DND-41 (cell line): Measurements from ENCODE around the gene LTBP1.

ENCODE experiments used
- ATAC-seq: fragments of 200-7000 bp; cut with Tn5 transposase; 3 replicates; pipeline ENCODE4 v1.9.1; 2021; ENCODE audit warnings: low read depth; ENCODE audit not compliant: insufficient read depth
- DNase-seq: peaks from one replicate; pipeline ENCODE4 v3.0.0-alpha.2; 2020
- H2AFZ ChIP-seq: 2 replicates; pipeline ENCODE4 v1.6.0; 2012; ENCODE audit warnings: low read depth, low read length
- H3K27ac ChIP-seq: 2 replicates; pipeline ENCODE4 v1.5.1; 2012; ENCODE audit warnings: low read length, inconsistent platforms
- H3K27me3 ChIP-seq: fragments of 200-600 bp; sonication (generic); 2 replicates; pipeline ENCODE4 v1.6.0; 2012; ENCODE audit warnings: low read length, mild to moderate bottlenecking, inconsistent platforms; ENCODE audit not compliant: insufficient read depth, poor library complexity
- H3K36me3 ChIP-seq: 2 replicates; pipeline ENCODE4 v1.5.1; 2012; ENCODE audit warnings: low read length, inconsistent platforms; ENCODE audit not compliant: insufficient read depth
- H3K4me1 ChIP-seq: 2 replicates; pipeline ENCODE4 v1.5.1; 2012; ENCODE audit warnings: mild to moderate bottlenecking, low read length; ENCODE audit not compliant: insufficient read depth
- H3K4me2 ChIP-seq: 2 replicates; pipeline ENCODE4 v1.6.0; 2012; ENCODE audit warnings: mild to moderate bottlenecking, moderate library complexity, low read length, inconsistent platforms; ENCODE audit not compliant: insufficient read depth
- H3K4me3 ChIP-seq, 2 experiments: fragments of 200-600 bp in 1 of 2; shearing (Covaris generic) in 1 of 2; 2 replicates each; pipeline ENCODE4 v1.5.1; 2012 to 2016; ENCODE audit warnings: inconsistent platforms in 2 of 2, low read length in 2 of 2, mild to moderate bottlenecking in 2 of 2, low read depth in 1 of 2, moderate library complexity in 1 of 2
- H3K79me2 ChIP-seq: 2 replicates; pipeline ENCODE4 v1.6.0; 2012; ENCODE audit warnings: low read length, inconsistent platforms; ENCODE audit not compliant: insufficient read depth
- H3K9ac ChIP-seq: 2 replicates; pipeline ENCODE4 v1.6.0; 2012; ENCODE audit warnings: low read depth, mild to moderate bottlenecking, inconsistent platforms, low read length, moderate library complexity
- H3K9me3 ChIP-seq: 2 replicates; pipeline ENCODE4 v1.5.1; 2012; ENCODE audit warnings: low read length, moderate library complexity, mild to moderate bottlenecking, inconsistent platforms; ENCODE audit not compliant: insufficient read depth, severe bottlenecking
- H4K20me1 ChIP-seq: 2 replicates; pipeline ENCODE4 v1.6.0; 2012; ENCODE audit warnings: low read length; ENCODE audit not compliant: insufficient read depth
- EZH2 ChIP-seq: IDR thresholded peaks from 3 replicates; pipeline ENCODE4 v1.6.1; 2012; ENCODE audit warnings: borderline replicate concordance, low read depth, mild to moderate bottlenecking, moderate library complexity, low read length, inconsistent platforms; ENCODE audit not compliant: severe bottlenecking
- TF ChIP-seq, protein P1 (sequence below): IDR thresholded peaks from 2 replicates; pipeline ENCODE4 v1.5.1; 2012; ENCODE audit warnings: borderline replicate concordance, low read length, moderate library complexity, mild to moderate bottlenecking; ENCODE audit not compliant: poor library complexity, severe bottlenecking; ENCODE audit errors: extremely low read depth

The LTBP1 gene

DNA sequence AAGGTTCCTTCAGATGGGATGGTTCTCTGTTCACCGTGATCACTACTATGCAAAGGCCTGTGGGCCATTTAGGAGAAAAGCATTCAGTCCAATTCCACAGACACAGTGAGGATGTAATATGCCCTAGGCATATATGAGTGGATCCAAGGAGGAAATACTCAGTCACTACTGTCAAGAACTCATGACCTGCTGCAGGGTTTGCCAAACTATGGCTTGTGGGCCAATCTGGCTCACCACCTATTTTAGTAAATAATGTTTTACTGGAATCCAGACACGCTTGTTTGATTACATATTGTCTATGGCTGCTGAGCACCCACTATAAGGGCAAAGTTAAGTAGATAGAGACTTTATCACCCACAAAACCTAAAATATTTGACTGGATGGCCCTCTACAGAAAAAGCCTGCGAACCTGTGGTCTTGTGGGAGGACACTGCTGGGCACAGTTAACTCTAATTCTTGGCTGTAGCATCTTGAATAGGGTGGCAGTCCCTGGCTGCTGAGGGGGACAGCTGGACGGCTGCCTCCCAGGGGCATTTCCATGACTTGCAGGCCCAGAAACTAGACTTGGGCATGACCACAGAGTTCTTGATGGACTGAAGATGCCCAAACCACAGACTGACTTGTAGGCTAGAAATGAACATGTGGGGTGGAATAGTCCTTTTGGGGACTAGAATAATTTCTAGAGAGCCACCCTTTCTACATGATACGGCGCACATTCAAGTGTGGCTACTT, 20.6 kb upstream of the LTBP1 start:
- H3K4me2 ChIP-seq, result no peak overlapping the region
- DNase-seq, result no peak
- TF ChIP-seq, protein P1, sequence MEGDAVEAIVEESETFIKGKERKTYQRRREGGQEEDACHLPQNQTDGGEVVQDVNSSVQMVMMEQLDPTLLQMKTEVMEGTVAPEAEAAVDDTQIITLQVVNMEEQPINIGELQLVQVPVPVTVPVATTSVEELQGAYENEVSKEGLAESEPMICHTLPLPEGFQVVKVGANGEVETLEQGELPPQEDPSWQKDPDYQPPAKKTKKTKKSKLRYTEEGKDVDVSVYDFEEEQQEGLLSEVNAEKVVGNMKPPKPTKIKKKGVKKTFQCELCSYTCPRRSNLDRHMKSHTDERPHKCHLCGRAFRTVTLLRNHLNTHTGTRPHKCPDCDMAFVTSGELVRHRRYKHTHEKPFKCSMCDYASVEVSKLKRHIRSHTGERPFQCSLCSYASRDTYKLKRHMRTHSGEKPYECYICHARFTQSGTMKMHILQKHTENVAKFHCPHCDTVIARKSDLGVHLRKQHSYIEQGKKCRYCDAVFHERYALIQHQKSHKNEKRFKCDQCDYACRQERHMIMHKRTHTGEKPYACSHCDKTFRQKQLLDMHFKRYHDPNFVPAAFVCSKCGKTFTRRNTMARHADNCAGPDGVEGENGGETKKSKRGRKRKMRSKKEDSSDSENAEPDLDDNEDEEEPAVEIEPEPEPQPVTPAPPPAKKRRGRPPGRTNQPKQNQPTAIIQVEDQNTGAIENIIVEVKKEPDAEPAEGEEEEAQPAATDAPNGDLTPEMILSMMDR, result no peak
- TF ChIP-seq EZH2, result no peak

DNA sequence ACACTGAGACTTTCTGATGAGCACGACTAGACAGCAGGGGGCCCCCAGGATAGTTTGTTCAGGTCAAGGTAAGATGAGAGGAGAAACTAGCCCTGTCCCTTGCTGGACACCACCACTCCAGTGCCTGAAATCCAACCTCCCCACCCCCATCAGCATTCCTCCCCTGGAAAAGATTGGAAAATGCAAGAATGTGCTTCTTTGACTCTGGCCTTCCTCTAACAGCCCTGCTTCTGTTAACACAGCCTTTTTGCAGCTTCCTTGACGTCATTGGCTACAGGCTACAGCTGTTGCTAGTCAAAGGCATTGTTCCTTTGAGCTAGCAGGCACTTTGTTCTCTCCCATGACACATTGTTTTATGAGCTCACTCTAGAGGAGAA, 20.1 kb upstream of the LTBP1 start:
- H3K9ac ChIP-seq, result no peak overlapping the region
- H3K36me3 ChIP-seq, result no peaks in the 10 kb centered on the region
- H3K27ac ChIP-seq, result no peak overlapping the region
- no peak for ATAC-seq
- H3K9me3 ChIP-seq, result no peaks in the 10 kb centered on the region
- no peak overlapping the region for H3K4me3 ChIP-seq
- H3K27me3 ChIP-seq, result no peaks in the 10 kb centered on the region
- no peak for DNase-seq
- H2AFZ ChIP-seq, result no peak overlapping the region
- TF ChIP-seq, protein P1, result no peak
- no peak for TF ChIP-seq EZH2
- H4K20me1 ChIP-seq, result no peaks in the 10 kb centered on the region
- no peaks in the 10 kb centered on the region for H3K4me1 ChIP-seq
- no peaks in the 10 kb centered on the region for H3K79me2 ChIP-seq
- no peak overlapping the region for H3K4me2 ChIP-seq

More for the DNA sequence above, 20.6 kb upstream of the LTBP1 start:
- no peaks in the 10 kb centered on the region for H3K4me1 ChIP-seq
- no peaks in the 10 kb centered on the region for H4K20me1 ChIP-seq
- no peak overlapping the region for H3K27ac ChIP-seq
- no peaks in the 10 kb centered on the region for H3K36me3 ChIP-seq
- H3K9ac ChIP-seq, result no peak overlapping the region
- H3K79me2 ChIP-seq, result no peaks in the 10 kb centered on the region
- no peak overlapping the region for H3K4me3 ChIP-seq
- H3K27me3 ChIP-seq, result no peaks in the 10 kb centered on the region
- H2AFZ ChIP-seq, result no peak overlapping the region
- no peak for ATAC-seq
- no peaks in the 10 kb centered on the region for H3K9me3 ChIP-seq

DNA sequence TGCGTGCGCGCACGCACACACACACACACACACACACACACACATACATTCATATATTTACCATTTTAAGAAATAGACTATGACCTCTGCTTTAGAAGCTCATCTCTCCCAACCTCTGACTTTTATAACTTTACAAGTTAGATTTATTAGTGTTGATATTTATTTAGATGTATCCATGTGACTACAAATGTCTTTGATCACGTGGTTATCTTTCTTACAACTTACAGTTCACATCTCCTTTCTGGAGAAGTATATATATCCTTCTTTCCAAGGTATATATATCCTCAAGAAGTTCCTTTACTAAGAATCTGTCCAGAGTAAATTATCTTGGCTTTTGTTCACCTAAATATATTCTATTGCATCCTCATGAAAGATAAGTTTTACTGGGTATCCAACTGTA, 16.3 kb upstream of the LTBP1 start:
- Histone ChIP-seq H3K27me3 (no peaks in the 10 kb centered on the region), H3K9me3 (no peaks in the 10 kb centered on the region), H3K4me3 (no peak overlapping the region), H4K20me1 (no peaks in the 10 kb centered on the region), H2AFZ (no peak overlapping the region), H3K9ac (no peak overlapping the region), H3K4me2 (no peak overlapping the region), H3K27ac (no peak overlapping the region), H3K4me1 (no peaks in the 10 kb centered on the region), H3K36me3 (no peaks in the 10 kb centered on the region), H3K79me2 (no peaks in the 10 kb centered on the region)
- DNase-seq, result no peak
- ATAC-seq, result no peak
- TF ChIP-seq, protein P1, result no peak
- TF ChIP-seq EZH2, result no peak
